CD4-positive, alpha-beta T cell treated with Interleukin-4 for 1 hour (primary cell): ENCODE measurements around the gene NKTR.

ENCODE experiments used
- DNase-seq, 2 donors: peaks; one replicate each; pipeline ENCODE4 v3.0.0-alpha.2; 2020 to 2022

NKTR gene

DNA sequence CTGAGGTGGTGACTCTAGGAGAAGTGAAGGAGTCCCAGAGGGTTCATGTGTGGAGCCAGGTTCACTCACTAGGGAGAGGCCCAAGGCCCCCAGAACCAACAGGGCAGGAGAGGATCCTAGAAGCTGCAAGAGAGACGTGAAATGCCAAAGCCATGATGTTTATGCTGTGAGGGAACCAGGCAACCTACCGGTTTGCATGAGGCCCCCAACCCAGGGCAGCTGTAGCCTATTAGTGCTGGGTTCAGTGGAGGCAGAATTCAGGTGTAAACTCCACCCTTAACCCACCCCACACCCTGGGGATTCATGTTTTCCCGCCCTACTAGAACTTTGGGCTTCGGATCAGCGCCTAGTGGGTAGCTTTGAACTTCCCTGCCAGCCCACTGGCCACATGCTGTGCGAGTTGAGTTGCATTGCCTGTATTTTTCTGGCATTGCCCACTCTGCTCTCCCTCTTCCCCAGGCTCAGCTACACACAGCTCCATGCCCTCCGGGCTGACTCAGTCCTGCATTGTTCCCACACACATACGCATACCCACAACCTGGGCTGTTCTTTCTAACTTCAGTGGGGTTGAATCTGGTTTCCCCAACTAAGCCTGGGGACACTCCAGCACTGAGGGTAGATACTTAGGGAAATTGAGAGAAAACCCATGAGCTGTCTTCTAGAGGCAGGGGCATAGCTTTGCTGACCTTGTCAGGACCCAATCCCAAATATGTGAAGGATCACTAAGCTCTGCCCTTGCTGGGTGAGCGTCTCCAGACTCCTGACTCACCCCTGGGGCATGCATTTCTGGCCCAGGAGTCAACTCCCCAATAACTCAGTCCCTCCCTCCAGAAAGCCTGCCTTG is 51.0 kb downstream of the NKTR start:
- no peak for DNase-seq

DNA sequence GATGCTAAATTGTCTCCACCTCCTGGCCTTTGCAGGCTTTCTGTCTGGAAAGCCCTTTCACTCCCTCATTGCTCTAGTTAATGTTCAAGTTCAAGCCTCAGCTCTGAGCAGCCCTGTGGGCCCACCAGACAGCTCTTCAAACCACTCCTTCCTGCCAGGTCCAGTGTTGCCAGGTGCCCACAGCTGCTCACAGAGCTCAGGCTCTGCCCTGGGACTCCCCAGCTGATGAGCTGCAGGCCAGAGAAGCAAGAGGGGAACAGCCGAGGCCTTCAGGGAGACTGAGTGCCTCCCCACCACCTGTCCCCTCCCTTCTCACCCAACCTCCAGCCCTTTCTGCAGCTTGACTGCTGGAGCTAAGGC is 51.7 kb downstream of the NKTR start:
- no peak for DNase-seq

DNA sequence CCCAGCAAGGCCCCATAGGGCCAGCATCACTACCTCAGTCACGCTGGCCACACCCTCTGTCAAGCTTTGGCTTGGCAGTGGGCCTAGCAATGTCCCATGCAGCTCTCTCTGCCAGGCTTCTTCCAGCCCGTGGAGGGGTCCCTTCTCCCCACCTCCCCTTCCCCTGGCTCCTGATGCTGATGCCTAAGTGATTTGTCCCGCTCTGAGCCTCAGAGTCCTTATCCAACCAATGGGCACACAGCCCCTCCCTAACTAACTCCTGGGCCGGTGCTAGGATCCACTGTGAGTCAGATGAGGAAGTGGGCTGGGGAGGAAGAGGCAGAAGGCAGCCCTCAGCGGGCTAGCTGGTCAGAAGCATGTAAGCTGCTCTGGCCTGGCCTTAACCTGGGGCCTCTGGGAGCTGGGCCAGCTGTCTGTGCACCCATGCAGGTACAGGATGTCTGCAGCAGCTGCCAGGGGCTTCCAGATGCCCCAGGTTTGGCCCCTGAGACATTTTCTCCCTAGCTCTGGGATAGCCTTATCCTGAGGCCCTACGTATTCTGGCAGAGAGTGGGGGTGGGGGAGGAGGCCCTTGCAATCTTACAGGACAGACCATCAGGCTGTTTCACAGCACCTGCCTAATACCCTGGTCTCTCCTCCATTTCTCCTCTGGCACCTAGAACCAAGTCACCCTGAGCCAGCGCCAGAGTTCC is 52.3 kb downstream of the NKTR start:
- peak in 1 of 2 donors; percentile 54 for DNase-seq

DNA sequence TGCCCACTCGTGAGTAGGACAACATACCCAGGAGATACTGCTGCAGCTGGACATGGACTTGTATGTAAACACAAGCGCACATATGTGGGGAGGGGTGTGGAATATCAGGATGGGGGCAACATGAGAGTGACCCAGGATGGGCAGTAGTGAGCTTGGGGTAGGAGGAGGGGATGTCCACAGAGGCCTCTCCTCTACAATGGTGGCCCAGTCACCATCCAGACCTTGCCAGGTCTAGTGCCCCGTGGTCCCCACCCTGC is 52.7 kb downstream of the NKTR start:
- no peak for DNase-seq

DNA sequence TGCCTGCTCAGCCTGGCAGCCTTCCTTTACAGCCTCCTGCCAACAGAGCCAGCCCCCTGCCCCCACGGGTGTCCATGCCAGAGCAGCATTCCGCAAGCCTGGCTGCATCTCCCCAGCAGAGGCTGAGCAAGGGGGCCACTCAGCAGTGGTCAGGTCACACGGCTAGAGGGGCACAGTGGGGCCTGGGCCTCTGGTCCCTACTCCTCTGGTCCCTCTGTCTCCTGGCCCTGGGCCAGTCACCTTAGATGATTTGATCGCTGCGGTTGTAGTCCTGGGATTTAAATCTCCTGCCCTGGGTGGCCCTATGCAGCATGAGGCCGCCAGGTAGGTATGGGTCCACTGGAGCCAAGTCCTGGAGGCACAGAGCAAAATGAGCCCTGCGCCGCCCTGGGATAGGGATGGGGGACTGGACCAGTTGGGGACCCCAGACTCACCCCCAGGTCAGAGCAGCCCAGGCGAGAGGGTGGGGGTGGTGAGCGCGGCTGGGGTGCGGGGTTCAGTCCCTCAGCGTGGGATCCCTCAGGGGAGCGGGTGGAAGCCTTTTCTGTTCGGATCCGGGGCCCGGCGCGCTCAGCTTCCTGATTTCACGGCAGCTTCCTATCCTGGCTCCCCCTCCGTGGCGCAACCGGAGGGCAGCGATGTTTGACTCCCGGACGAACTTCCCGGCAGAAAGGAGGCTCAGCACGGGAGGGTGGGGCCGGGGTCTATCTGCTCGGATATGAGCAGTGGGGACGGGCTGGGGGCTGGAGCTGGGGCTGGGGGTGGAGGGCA is 53.3 kb downstream of the NKTR start, which contains the start of gene ZBTB47:
ZBTB47 (plus strand) TSS at position 138 of the 771 bp plus-strand sequence. CDS start 4,659 bp downstream, outside the sequence.
- no peak for DNase-seq

DNA sequence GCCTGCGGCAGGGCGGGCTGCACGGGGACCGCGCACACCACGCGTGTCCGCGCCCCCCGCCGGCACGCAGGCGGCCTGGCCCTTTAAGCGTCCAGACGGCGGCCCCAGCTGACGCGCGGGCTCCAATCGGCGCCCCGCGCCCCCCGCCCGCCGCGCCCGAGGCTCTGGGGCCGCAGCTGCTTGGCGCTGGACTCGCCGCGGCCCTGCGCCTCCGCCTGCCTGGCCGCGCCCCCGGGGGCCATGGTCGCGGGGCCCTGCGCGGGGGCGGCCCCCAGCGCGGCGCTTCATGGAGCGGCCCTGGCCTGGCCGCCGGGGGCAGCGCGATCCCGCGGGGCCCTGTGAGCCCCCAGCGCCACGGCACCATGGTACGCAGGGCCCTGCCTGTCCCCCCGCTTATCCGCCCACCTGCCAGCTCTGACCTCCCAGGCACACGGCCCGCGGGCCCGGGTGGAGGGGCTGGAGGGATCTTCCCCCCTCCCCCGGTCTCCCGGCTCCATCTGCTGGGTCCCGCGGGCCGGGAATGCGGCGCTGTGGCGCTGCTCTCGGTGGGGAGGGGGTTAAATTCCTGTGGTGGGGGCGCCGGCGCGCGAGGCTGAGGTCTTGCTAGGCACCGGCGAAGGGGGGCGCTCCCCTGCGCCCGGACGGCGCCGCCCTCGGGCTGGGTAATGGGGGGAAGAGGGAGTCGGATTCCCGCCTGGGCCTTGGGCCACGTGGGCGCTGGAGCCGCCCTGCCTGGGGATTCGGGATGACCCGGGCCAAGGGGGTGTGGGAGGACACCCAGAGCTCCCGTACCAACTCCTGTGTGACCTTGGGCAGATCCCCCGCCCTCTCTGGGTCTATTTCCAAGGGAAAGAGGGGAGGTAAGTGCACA is 54.1 kb downstream of the NKTR start:
- no peak for DNase-seq

DNA sequence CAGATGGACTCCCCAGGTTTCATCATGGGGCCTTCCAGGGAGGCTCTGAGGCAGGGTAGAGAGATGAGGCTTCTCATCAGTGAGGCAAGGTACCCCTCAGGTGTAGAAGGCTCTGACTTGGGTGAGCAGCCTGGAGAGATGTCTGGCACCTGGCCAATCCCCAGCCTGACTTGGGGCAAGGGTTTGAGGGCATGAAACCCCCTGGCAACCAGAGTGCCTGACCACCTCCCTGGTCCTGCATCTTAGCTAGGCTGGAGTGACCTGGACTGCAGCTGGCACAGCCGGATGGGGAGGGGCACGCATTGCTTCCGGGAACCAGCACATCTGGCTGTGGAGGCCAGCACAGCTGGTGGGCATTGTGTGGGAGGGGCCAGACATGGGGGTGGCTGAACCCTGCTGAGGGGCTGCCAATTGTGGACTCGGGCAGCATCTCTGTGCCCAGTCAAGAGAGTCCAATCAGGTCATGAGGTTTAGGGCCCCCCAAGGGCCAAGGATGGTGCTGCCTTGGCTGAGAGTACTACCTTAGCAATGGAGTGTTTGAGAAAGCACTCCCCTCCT is 54.9 kb downstream of the NKTR start:
- DNase-seq, result no peak

DNA sequence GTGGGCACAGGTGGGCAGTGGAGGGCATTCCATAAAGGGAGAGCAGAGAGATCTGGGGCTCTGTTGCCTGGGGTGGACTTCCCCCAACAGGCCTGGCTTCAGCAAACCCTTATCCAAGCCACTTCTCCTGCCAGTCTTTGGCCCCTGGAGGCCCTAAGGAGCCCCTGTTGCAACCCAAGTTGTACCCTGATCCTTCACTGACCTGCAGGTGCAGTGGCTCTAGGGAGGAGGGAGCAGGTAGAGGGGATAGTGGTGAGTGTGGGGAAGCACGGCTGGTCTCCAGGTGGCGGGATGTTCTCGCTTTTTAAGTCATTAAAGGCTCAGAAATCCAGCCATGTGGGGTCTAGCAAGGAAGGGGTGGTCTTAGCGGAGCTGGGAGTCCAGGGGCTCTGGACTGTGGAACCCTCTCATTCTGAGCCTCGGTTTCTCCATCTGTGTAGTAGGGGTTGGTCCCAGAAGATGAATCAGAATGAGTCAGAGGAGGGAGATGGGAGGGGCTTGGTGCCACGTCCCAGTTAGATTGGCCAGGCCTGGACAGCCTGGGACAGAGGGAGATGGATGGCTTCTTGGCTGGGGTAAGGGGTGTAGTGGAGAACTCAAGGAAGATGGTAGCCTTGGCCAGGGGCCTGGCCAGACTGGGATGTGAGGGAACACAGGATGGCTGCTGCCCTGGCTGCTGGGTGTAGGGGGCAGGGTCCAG is 55.6 kb downstream of the NKTR start:
- DNase-seq, result no peak

DNA sequence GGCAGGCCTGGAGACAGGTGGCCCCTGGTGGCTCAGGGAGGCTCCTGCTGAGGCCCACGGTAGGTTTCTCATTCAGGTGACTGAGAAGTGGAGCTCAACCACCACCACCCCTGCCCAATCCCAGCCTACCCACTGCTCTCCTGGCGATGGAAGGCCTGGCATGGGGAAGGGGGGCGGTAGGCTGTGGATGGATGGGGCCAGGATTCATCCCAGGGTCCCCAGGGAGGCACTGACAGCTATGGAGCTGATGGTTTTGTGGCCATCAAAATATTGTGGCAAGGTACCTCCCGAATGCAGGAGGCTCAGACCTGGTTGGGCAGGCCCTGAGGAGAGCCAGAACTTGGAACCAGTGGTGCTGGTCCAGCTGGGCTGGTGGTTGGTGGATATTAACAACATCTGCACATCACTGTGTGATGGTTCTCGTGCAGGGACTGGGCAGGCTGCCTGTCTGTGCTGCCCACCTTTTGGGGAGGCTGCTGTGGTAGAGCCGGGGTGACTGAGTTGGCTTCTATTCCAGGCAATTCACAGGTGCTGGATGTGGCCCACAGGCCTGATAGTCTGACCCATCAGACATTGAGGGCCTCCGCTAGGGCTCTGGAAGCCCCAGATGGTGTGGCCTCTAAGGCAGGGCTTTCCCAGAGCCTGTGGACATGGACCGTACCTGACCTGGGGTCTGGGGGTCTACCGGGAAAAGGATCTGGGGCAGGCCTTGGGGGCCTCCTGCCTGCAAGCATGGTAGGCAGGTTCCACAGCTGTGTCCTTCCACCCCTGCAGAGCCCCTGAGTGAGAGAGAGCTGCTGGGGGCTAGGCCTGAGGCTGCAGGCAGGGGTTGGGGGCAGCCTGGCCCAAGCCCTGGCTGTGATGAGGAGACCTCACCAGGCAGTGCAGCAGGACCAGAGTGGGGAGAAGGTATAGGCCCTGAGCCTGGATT is 56.5 kb downstream of the NKTR start:
- no peak for DNase-seq

DNA sequence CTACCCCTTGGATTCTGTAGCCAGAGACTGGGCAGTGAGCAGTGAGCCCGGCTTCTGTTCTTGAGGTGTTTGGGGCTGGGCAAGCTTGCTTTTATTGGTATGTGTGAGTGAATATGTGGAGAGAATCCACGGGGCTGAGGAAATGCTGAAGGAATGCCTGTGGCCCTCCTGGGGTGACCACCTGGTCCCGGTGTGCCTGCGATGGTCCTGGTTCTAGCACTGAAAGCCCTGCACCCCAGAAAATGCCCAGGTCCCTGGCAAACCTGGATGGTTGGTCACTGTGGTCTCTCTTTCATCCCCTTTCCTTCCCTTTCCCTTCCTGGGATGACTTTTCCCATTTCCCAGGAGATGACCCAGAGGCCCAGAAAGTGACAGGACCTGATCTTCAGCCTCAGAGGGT is 57.2 kb downstream of the NKTR start:
- no peak for DNase-seq

DNA sequence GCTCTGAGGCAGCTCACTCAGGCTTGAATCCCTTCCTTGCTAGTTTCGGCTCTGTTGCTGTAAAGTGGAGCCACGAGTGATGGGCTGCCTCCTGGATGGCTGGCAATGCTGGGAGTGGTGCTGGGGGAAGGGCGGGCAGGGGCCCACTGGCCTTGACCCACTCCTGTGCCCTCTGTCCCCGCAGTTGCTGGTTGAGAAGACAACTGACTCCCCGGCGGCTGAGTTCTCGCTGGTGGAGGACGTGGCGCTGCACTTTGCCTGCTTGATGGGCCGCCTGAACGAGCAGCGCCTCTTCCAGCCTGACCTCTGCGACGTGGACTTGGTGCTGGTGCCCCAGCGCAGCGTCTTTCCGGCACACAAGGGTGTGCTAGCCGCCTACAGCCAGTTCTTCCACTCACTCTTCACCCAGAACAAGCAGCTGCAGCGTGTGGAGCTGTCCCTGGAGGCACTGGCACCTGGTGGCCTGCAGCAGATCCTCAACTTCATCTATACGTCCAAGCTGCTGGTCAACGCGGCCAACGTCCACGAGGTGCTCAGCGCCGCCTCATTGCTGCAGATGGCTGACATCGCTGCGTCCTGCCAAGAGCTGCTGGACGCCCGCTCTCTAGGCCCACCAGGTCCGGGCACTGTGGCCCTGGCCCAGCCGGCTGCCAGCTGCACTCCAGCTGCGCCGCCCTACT is 57.7 kb downstream of the NKTR start:
- DNase-seq, result no peak

DNA sequence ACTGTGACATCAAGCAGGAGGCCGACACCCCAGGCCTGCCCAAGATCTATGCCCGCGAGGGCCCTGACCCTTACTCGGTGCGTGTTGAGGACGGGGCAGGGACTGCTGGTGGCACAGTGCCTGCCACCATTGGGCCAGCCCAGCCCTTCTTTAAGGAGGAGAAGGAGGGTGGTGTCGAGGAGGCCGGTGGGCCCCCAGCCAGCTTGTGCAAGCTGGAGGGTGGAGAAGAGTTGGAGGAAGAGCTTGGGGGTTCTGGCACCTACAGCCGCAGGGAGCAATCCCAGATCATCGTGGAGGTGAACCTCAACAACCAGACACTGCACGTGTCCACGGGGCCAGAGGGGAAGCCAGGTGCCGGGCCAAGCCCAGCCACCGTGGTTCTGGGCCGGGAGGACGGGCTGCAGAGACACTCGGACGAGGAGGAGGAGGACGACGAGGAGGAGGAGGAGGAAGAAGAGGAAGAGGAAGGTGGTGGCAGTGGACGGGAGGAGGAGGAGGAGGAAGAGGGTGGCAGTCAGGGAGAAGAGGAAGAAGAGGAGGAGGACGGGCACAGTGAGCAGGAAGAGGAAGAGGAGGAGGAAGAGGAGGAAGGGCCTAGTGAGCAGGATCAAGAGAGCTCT is 58.4 kb downstream of the NKTR start:
- DNase-seq, result no peak

DNA sequence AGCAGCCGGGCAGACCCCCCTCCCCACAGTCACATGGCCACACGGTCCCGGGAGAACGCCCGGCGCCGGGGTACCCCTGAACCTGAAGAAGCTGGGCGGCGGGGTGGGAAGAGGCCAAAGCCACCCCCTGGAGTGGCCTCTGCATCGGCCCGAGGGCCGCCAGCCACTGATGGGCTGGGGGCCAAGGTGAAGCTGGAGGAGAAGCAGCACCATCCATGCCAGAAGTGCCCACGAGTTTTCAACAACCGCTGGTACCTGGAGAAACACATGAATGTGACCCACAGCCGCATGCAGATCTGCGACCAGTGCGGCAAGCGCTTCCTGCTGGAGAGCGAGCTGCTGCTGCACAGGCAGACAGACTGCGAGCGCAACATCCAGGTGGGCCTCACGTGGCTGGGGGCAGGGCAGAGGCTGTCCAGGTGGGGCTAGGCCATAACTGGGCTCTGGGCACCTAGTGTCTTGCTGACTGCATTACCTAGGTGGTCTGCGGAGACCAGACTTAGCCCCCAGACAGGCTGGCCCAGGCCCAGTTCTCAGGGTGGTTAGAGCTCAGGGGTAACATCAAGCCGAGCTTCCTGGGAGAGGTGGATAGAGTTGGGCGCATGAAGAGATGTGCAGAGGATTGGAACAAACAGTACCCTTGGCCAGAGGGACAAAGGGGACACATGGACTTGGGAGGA is 59.1 kb downstream of the NKTR start:
- DNase-seq, result no peak

DNA sequence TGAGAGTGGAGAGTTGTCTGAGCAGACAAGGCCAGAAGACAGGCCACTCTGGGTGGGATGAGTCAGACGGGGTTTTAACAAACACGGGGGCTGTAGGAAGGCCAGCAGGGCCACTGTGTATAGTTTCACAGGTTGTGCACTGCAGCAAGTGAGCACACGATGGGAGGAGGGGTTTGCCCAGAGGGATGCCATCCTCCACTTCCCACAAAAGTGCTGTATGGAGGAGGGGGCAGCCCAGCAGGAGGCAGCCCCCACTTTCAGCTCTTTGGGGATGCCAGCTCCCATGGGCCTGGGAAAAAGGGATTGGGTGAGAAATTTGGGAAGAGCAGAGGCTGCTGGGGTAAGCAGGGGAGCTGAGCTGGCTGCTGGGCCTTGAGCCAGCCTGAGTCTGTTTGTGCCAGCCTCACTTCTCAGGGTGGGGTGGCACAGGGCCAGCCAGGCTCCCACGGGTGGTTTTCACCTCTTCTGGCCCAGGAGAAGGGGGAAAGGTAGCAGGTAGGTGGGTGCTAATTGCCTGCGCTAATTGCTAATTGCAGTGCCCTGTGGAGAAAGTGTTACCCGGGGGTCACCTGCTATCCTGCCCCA is 59.7 kb downstream of the NKTR start:
- no peak for DNase-seq

DNA sequence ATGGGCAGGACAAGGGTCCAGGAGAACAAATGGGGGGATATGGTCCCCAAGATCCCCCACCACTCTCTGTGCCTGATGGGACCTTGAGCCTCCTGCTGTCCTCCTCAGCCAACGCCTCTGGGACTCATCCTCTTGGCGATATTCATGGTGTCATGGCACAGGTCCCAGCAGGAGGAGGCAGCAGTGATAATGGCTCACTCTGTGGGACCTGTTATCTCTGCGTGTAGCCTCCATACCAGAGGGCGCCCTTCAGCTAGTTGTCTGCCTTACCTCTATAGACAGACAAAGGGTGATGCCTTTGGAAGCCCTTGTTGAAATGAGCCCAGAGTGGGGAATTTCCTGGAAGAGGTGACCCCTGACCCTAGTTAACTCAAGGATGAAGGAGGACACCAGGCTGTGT is 60.4 kb downstream of the NKTR start:
- DNase-seq, result no peak

DNA sequence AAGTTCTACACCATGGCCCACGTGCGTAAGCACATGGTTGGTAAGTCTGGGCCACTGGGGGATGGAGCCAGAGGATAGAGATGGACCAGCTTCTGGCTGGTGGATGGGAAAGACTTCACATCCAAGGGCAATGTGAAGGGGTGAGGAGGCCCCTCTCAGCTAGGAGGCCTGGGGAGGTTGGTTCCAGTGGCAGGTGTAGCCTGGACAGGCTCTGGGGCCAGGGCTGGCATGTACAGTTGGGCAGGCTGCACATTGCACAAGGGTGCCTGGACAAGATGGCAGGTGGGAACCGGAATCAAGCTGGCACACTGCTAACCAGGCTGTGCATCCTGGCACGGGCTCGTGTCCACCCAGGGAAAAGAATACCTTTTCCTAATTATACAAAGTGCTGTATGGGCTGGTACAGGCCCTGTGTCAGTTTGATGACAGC is 61.1 kb downstream of the NKTR start:
- DNase-seq, result no peak

DNA sequence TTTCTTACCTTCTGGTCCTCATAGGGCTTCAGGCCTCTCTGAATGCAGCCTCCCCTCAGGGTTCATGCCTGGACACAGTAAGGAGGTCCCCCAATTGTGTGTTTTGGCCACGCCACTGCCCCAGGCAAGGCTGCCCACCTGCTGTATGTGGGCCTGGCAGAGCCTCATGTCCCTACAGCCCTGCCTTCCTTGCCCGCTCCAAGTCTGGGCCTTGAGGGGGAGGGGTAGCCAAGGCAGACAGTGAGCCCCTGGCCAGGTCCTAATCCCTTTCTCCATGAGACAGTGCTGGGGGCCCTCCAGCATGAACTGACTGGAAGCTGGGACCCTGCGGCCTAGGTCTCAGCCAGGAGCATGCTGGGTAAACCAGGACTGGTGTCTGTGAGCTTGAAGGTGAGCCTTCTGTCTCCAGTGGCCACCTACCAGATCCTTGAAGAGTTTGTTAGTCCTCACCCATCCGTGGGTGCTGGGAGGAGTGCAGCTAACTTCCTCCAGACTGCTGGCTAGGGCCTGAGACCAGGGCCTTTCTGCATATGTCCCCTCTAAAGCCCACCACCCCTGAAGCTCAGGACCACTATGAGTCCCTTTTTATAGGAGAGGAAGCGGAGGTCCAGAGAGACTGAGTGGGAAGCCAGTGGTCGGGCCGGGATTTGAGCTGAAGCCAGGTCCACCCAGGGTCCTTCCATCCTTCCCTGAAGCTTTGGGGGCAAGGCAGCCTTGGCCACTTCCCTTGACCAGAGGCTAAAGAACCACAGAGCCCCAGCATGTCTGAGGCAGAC is 61.7 kb downstream of the NKTR start:
- no peak for DNase-seq
